Ishikawa (cell line): ENCODE measurements around the gene LRCOL1.

Experiments used
- EP300 ChIP-seq: IDR thresholded peaks from 2 replicates; pipeline ENCODE4 v1.6.1; 2012; ENCODE audit warnings: borderline replicate concordance
- RAD21 ChIP-seq: IDR thresholded peaks from 2 replicates; pipeline ENCODE4 v1.6.1; 2012; ENCODE audit warnings: low read depth

Gene LRCOL1

DNA sequence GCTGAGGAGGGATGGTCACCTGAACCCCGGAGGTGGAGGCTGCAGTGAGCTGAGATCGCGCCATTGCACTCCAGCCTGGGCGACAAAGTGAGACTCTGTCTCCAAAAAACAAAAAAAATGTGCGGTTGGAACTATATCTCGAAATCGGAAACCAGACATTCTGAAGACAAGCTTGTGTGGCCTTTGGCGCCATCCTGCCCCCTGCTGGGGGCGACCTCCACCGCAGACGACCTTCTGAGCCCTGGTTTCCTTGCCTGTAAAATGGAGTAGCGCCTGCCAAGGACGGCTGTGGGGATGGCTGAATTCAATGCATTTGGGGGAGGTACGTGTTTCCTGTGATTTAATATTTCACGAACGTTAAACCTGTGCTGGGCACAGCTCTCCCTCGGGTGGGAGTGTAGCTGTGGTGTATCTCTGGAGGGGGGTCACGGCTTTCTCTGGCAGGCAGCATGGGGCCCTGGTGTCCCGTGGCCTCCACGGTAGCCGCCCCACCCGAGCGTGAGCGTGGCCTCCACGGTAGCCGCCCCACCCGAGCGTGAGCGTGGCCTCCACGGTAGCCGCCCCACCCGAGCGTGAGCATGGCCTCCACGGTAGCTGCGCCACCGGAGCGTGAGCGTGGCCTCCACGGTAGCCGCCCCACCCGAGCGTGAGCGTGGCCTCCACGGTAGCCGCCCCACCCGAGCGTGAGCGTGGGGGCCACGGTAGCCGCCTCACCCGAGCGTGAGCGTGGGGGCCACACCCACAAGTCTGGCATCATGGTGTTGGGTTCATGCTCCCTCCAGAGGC, 55.3 kb downstream of the LRCOL1 start:
- TF ChIP-seq EP300 (no peak), RAD21 (peak; percentile 35; the same call in 1 of the 2 replicates)
